WTC11 (cell line): ENCODE results near the gene PRKCB. TPM values are rescaled to one million over a fixed set of nuclear protein-coding genes. Genes with fewer than 3 reads are reported as not detected.
A peak's percentile ranks its signal among the peaks of the same experiment; 100 is the strongest.

Experiments used
- ATAC-seq: fragments of 200-7000 bp; cut with Tn5 transposase; 2 replicates; pipeline ENCODE4 v1.10.0; 2021; ENCODE audit warnings: mild to moderate bottlenecking, moderate library complexity
- CTCF ChIA-PET: fragments of 300-600 bp; sonication (Branson Sonifier 250); formaldehyde crosslinking; loops from one replicate; lab custom pipeline; 2021; ENCODE audit warnings: antibody characterized with exemption; lab: Charles Lee
- POLR2A ChIA-PET: fragments of 350-600 bp; sonication (Branson Sonifier 250); formaldehyde crosslinking; loops from one replicate; lab custom pipeline; 2021; ENCODE audit warnings: antibody characterized with exemption; lab: Charles Lee
- DNase-seq: peaks from one replicate; pipeline ENCODE4 v3.0.0; 2021; ENCODE audit warnings: low spot score
- H3K27ac Mint-ChIP-seq: 2 replicates; pipeline ENCODE4 v1.8.0; 2021; ENCODE audit warnings: mixed read lengths
- H3K27me3 Mint-ChIP-seq: 2 replicates; pipeline ENCODE4 v1.8.0; 2021; ENCODE audit warnings: low read depth, mild to moderate bottlenecking, moderate library complexity, mixed read lengths
- H3K36me3 Mint-ChIP-seq: 2 replicates; pipeline ENCODE4 v1.8.0; 2021; ENCODE audit warnings: mixed read lengths
- H3K4me1 Mint-ChIP-seq: 2 replicates; pipeline ENCODE4 v1.8.0; 2022; ENCODE audit warnings: mixed read lengths
- H3K4me3 Mint-ChIP-seq: 2 replicates; pipeline ENCODE4 v1.8.0; 2021; ENCODE audit warnings: mild to moderate bottlenecking, moderate library complexity, mixed read lengths
- H3K9me3 Mint-ChIP-seq: 2 replicates; pipeline ENCODE4 v1.8.0; 2021; ENCODE audit warnings: mixed read lengths
- CBFB ChIP-seq: sonication (generic); formaldehyde crosslinking; IDR thresholded peaks from 2 replicates; pipeline ENCODE4 v1.8.1; 2022; ENCODE audit warnings: mild to moderate bottlenecking, low read depth, missing genetic modification reagents
- EMX1 ChIP-seq: fragments of 250-450 bp; sonication (Bioruptor Pico); IDR thresholded peaks from 2 replicates; pipeline ENCODE4 v1.8.0; 2021; ENCODE audit warnings: mild to moderate bottlenecking
- FOXK1 ChIP-seq: sonication (generic); formaldehyde crosslinking; IDR thresholded peaks from 2 replicates; pipeline ENCODE4 v1.8.0; 2022; ENCODE audit warnings: mild to moderate bottlenecking, moderate library complexity, missing genetic modification reagents
- GRHL2 ChIP-seq: fragments of 250-450 bp; sonication (Bioruptor Pico); IDR thresholded peaks from 2 replicates; pipeline ENCODE4 v1.8.0; 2022; ENCODE audit warnings: mild to moderate bottlenecking, moderate library complexity; ENCODE audit not compliant: insufficient replicate concordance, severe bottlenecking
- JUN ChIP-seq: sonication (generic); formaldehyde crosslinking; IDR thresholded peaks from 2 replicates; pipeline ENCODE4 v1.8.0; 2023; ENCODE audit warnings: mild to moderate bottlenecking, missing genetic modification reagents
- NR3C1 ChIP-seq: sonication (generic); formaldehyde crosslinking; conservative IDR thresholded peaks from 2 replicates; pipeline ENCODE4 v1.8.1; 2023; ENCODE audit warnings: low read depth, mild to moderate bottlenecking, missing genetic modification reagents
- TEAD1 ChIP-seq: sonication (generic); formaldehyde crosslinking; IDR thresholded peaks from 2 replicates; pipeline ENCODE4 v1.8.0; 2022; ENCODE audit warnings: mild to moderate bottlenecking, missing genetic modification reagents
- TP53 ChIP-seq: sonication (generic); formaldehyde crosslinking; IDR thresholded peaks from 2 replicates; pipeline ENCODE4 v1.8.1; 2023; ENCODE audit warnings: mild to moderate bottlenecking, missing genetic modification reagents
- ZNF219 ChIP-seq: sonication (generic); formaldehyde crosslinking; IDR thresholded peaks from 2 replicates; pipeline ENCODE4 v1.8.0; 2023; ENCODE audit warnings: missing genetic modification reagents, mild to moderate bottlenecking, borderline replicate concordance
- ZNF317 ChIP-seq: sonication (generic); formaldehyde crosslinking; IDR thresholded peaks from 2 replicates; pipeline ENCODE4 v1.8.1; 2023; ENCODE audit warnings: low read depth, mild to moderate bottlenecking, moderate library complexity, missing genetic modification reagents, borderline replicate concordance
- ZNF416 ChIP-seq: fragments of 250-450 bp; sonication (Bioruptor Pico); IDR thresholded peaks from 2 replicates; pipeline ENCODE4 v1.9.0; 2021; ENCODE audit warnings: mild to moderate bottlenecking, inconsistent platforms
- total RNA-seq: library from RNA; stranded (reverse); gene quantifications from 3 replicates; pipeline ENCODE4 v1.2.3, GENCODE V29; 2021
- TF ChIP-seq, protein P1 (sequence below): sonication (generic); formaldehyde crosslinking; IDR thresholded peaks from 2 replicates; pipeline ENCODE4 v1.8.0; 2023; ENCODE audit warnings: missing genetic modification reagents, mild to moderate bottlenecking, borderline replicate concordance
- TF ChIP-seq, protein P2 (sequence below): sonication (generic); formaldehyde crosslinking; IDR thresholded peaks from 2 replicates; pipeline ENCODE4 v1.8.1; 2023; ENCODE audit warnings: mild to moderate bottlenecking, missing genetic modification reagents
- TF ChIP-seq, protein P3 (sequence below): sonication (generic); formaldehyde crosslinking; IDR thresholded peaks from 2 replicates; pipeline ENCODE4 v1.8.0; 2022; ENCODE audit warnings: mild to moderate bottlenecking, missing genetic modification reagents
- TF ChIP-seq, protein P4 (sequence below): fragments of 250-450 bp; sonication (Bioruptor Pico); IDR thresholded peaks from 2 replicates; pipeline ENCODE4 v2.1.2; 2022; ENCODE audit warnings: mild to moderate bottlenecking, moderate library complexity
- TF ChIP-seq, protein P5 (sequence below): sonication (generic); formaldehyde crosslinking; IDR thresholded peaks from 2 replicates; pipeline ENCODE4 v1.8.0; 2022; ENCODE audit warnings: mild to moderate bottlenecking, missing genetic modification reagents
- TF ChIP-seq, protein P6 (sequence below): sonication (generic); formaldehyde crosslinking; conservative IDR thresholded peaks from 2 replicates; pipeline ENCODE4 v1.8.1; 2023; ENCODE audit warnings: mild to moderate bottlenecking, low read depth, missing genetic modification reagents, moderate library complexity
- TF ChIP-seq, protein P7 (sequence below): sonication (generic); formaldehyde crosslinking; IDR thresholded peaks from 2 replicates; pipeline ENCODE4 v1.8.1; 2022; ENCODE audit warnings: low read depth, mild to moderate bottlenecking, moderate library complexity, missing genetic modification reagents, borderline replicate concordance
- TF ChIP-seq, protein P8 (sequence below): sonication (generic); formaldehyde crosslinking; IDR thresholded peaks from 2 replicates; pipeline ENCODE4 v1.8.1; 2023; ENCODE audit warnings: mild to moderate bottlenecking, missing genetic modification reagents
- TF ChIP-seq, protein P9 (sequence below): sonication (generic); formaldehyde crosslinking; IDR thresholded peaks from 2 replicates; pipeline ENCODE4 v1.8.0; 2022; ENCODE audit warnings: mild to moderate bottlenecking, missing genetic modification reagents

The PRKCB gene
- total RNA-seq, 1 experiment from 2014 or later: 6.9 TPM

DNA sequence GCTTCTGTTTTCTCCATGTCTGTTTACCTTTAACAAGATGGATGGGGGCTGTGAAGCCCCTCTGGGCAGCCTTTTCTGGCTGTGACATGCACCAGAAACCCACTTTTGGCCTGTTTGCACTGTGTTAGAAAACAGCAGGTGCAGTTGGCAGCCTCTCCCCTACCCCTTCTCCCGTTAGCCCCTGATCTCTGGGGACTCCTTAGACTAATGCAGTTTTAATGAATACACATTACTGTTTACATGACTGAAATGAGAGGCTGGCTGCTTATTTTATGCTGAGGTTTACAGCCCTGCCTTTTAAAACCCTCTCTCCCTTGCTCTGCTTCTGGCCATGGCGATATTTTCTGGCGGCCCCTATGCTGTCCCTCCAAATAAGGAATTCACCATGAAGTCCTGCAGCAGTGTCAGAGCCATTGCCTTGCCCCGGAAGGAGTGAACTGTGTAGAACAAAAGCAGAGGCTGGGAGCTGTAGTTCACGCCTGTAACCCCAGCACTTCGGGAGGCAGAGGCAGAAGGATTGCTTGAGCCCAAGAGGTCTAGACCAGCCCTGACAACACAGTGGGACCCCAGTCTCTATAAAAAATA is 79.3 kb downstream of the PRKCB start:
- ChIA-PET POLR2A (no interaction called here), CTCF (interaction anchor here (0.6 to 4.6 kb wide), 2 partner anchors 15 to 95 kb away, joined by 3 to 22 read pairs; no protein-coding TSS in a partner anchor)
- Mint-ChIP-seq H3K4me1 (peaks cover 8% of the 10 kb centered on the region), H3K4me3 (no peak overlapping the region), H3K27ac (no peak overlapping the region), H3K9me3 (no peaks in the 10 kb centered on the region), H3K27me3 (no peaks in the 10 kb centered on the region), H3K36me3 (no peaks in the 10 kb centered on the region)
- DNase-seq (no peak), ATAC-seq (peak; percentile 65)
- TF ChIP-seq, protein P1, sequence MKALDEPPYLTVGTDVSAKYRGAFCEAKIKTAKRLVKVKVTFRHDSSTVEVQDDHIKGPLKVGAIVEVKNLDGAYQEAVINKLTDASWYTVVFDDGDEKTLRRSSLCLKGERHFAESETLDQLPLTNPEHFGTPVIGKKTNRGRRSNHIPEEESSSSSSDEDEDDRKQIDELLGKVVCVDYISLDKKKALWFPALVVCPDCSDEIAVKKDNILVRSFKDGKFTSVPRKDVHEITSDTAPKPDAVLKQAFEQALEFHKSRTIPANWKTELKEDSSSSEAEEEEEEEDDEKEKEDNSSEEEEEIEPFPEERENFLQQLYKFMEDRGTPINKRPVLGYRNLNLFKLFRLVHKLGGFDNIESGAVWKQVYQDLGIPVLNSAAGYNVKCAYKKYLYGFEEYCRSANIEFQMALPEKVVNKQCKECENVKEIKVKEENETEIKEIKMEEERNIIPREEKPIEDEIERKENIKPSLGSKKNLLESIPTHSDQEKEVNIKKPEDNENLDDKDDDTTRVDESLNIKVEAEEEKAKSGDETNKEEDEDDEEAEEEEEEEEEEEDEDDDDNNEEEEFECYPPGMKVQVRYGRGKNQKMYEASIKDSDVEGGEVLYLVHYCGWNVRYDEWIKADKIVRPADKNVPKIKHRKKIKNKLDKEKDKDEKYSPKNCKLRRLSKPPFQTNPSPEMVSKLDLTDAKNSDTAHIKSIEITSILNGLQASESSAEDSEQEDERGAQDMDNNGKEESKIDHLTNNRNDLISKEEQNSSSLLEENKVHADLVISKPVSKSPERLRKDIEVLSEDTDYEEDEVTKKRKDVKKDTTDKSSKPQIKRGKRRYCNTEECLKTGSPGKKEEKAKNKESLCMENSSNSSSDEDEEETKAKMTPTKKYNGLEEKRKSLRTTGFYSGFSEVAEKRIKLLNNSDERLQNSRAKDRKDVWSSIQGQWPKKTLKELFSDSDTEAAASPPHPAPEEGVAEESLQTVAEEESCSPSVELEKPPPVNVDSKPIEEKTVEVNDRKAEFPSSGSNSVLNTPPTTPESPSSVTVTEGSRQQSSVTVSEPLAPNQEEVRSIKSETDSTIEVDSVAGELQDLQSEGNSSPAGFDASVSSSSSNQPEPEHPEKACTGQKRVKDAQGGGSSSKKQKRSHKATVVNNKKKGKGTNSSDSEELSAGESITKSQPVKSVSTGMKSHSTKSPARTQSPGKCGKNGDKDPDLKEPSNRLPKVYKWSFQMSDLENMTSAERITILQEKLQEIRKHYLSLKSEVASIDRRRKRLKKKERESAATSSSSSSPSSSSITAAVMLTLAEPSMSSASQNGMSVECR: no peak
- TF ChIP-seq, protein P2, sequence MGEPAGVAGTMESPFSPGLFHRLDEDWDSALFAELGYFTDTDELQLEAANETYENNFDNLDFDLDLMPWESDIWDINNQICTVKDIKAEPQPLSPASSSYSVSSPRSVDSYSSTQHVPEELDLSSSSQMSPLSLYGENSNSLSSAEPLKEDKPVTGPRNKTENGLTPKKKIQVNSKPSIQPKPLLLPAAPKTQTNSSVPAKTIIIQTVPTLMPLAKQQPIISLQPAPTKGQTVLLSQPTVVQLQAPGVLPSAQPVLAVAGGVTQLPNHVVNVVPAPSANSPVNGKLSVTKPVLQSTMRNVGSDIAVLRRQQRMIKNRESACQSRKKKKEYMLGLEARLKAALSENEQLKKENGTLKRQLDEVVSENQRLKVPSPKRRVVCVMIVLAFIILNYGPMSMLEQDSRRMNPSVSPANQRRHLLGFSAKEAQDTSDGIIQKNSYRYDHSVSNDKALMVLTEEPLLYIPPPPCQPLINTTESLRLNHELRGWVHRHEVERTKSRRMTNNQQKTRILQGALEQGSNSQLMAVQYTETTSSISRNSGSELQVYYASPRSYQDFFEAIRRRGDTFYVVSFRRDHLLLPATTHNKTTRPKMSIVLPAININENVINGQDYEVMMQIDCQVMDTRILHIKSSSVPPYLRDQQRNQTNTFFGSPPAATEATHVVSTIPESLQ (CRISPR knock-in tag): no peak
- TF ChIP-seq EMX1: no peak
- no peak for TF ChIP-seq CBFB
- TF ChIP-seq TEAD1 (CRISPR knock-in tag): no peak
- TF ChIP-seq, protein P3, sequence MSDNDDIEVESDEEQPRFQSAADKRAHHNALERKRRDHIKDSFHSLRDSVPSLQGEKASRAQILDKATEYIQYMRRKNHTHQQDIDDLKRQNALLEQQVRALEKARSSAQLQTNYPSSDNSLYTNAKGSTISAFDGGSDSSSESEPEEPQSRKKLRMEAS (CRISPR knock-in tag): no peak
- TF ChIP-seq, protein P4, sequence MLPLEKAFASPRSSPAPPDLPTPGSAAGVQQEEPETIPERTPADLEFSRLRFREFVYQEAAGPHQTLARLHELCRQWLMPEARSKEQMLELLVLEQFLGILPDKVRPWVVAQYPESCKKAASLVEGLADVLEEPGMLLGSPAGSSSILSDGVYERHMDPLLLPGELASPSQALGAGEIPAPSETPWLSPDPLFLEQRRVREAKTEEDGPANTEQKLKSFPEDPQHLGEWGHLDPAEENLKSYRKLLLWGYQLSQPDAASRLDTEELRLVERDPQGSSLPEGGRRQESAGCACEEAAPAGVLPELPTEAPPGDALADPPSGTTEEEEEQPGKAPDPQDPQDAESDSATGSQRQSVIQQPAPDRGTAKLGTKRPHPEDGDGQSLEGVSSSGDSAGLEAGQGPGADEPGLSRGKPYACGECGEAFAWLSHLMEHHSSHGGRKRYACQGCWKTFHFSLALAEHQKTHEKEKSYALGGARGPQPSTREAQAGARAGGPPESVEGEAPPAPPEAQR (CRISPR knock-in tag): no peak
- TF ChIP-seq TP53 (CRISPR knock-in tag): no peak
- TF ChIP-seq, protein P5, sequence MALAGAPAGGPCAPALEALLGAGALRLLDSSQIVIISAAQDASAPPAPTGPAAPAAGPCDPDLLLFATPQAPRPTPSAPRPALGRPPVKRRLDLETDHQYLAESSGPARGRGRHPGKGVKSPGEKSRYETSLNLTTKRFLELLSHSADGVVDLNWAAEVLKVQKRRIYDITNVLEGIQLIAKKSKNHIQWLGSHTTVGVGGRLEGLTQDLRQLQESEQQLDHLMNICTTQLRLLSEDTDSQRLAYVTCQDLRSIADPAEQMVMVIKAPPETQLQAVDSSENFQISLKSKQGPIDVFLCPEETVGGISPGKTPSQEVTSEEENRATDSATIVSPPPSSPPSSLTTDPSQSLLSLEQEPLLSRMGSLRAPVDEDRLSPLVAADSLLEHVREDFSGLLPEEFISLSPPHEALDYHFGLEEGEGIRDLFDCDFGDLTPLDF (CRISPR knock-in tag): no peak
- TF ChIP-seq ZNF317: no peak
- TF ChIP-seq, protein P6, sequence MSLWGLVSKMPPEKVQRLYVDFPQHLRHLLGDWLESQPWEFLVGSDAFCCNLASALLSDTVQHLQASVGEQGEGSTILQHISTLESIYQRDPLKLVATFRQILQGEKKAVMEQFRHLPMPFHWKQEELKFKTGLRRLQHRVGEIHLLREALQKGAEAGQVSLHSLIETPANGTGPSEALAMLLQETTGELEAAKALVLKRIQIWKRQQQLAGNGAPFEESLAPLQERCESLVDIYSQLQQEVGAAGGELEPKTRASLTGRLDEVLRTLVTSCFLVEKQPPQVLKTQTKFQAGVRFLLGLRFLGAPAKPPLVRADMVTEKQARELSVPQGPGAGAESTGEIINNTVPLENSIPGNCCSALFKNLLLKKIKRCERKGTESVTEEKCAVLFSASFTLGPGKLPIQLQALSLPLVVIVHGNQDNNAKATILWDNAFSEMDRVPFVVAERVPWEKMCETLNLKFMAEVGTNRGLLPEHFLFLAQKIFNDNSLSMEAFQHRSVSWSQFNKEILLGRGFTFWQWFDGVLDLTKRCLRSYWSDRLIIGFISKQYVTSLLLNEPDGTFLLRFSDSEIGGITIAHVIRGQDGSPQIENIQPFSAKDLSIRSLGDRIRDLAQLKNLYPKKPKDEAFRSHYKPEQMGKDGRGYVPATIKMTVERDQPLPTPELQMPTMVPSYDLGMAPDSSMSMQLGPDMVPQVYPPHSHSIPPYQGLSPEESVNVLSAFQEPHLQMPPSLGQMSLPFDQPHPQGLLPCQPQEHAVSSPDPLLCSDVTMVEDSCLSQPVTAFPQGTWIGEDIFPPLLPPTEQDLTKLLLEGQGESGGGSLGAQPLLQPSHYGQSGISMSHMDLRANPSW: no peak
- TF ChIP-seq, protein P7, sequence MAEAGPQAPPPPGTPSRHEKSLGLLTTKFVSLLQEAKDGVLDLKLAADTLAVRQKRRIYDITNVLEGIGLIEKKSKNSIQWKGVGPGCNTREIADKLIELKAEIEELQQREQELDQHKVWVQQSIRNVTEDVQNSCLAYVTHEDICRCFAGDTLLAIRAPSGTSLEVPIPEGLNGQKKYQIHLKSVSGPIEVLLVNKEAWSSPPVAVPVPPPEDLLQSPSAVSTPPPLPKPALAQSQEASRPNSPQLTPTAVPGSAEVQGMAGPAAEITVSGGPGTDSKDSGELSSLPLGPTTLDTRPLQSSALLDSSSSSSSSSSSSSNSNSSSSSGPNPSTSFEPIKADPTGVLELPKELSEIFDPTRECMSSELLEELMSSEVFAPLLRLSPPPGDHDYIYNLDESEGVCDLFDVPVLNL: no peak
- no peak for TF ChIP-seq ZNF219 (CRISPR knock-in tag)
- no peak for TF ChIP-seq ZNF416 (CRISPR knock-in tag)
- TF ChIP-seq, protein P8, sequence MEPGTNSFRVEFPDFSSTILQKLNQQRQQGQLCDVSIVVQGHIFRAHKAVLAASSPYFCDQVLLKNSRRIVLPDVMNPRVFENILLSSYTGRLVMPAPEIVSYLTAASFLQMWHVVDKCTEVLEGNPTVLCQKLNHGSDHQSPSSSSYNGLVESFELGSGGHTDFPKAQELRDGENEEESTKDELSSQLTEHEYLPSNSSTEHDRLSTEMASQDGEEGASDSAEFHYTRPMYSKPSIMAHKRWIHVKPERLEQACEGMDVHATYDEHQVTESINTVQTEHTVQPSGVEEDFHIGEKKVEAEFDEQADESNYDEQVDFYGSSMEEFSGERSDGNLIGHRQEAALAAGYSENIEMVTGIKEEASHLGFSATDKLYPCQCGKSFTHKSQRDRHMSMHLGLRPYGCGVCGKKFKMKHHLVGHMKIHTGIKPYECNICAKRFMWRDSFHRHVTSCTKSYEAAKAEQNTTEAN (CRISPR knock-in tag): no peak
- no peak for TF ChIP-seq GRHL2 (CRISPR knock-in tag)
- TF ChIP-seq, protein P9, sequence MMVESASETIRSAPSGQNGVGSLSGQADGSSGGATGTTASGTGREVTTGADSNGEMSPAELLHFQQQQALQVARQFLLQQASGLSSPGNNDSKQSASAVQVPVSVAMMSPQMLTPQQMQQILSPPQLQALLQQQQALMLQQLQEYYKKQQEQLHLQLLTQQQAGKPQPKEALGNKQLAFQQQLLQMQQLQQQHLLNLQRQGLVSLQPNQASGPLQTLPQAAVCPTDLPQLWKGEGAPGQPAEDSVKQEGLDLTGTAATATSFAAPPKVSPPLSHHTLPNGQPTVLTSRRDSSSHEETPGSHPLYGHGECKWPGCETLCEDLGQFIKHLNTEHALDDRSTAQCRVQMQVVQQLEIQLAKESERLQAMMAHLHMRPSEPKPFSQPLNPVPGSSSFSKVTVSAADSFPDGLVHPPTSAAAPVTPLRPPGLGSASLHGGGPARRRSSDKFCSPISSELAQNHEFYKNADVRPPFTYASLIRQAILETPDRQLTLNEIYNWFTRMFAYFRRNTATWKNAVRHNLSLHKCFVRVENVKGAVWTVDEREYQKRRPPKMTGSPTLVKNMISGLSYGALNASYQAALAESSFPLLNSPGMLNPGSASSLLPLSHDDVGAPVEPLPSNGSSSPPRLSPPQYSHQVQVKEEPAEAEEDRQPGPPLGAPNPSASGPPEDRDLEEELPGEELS: no peak
- no peak for TF ChIP-seq JUN (CRISPR knock-in tag)
- no peak for TF ChIP-seq NR3C1
- TF ChIP-seq FOXK1 (CRISPR knock-in tag): no peak
